Activated naive CD4-positive, alpha-beta T cell treated with anti-CD3 and anti-CD28 coated beads, Interleukin-2, amount 50 U/mL, for 72 hours (primary cell): ENCODE results near the gene SLC26A3. TPM values are rescaled to one million over a fixed set of nuclear protein-coding genes. Genes with fewer than 3 reads are reported as not detected.

ENCODE experiments used
- ATAC-seq, 2 donors: fragments of 150-1000 bp; cut with Tn5 transposase; 2 replicates each; pipeline ENCODE4 v1.10.0; 2021; ENCODE audit warnings: mild to moderate bottlenecking in 2 of 2, moderate library complexity in 2 of 2
- DNase-seq, 2 donors: peaks; one replicate each; pipeline ENCODE4 v3.0.0; 2021 to 2022; ENCODE audit warnings: low spot score in 2 of 2
- H3K27ac Mint-ChIP-seq, 2 donors: one replicate each; pipeline ENCODE4 v1.8.0; 2022; ENCODE audit warnings: mild to moderate bottlenecking in 2 of 2, mixed read lengths in 2 of 2
- H3K36me3 Mint-ChIP-seq, 2 donors: one replicate each; pipeline ENCODE4 v1.8.0; 2022; ENCODE audit warnings: mixed read lengths in 2 of 2
- H3K9me3 Mint-ChIP-seq, 2 donors: one replicate each; pipeline ENCODE4 v1.8.0; 2022; ENCODE audit warnings: mixed read lengths in 2 of 2
- total RNA-seq, 2 donors: library from RNA; stranded (reverse); gene quantifications; one replicate each; pipeline ENCODE4 v1.2.3, GENCODE V29; 2022

The SLC26A3 gene
- total RNA-seq, 2 donors from 2014 or later = not detected

DNA sequence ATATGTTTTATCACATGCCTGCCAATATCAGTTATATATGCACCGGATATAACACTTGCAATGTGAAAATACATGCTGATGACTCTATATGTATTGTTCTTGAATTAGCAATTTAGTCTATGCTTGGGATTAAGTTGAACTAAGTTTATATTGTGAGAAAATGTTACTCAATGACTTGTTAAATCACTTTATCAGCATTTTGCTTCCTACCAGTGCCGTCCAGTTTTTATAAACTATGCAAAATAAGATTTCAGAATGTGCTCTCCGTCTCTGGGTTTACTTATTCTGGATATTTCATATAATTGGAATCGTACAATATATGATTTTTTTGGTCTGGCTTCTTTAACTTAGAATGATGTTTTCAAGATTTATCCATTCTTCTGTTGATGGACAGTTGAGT lies 25.5 kb upstream of the SLC26A3 start:
- Mint-ChIP-seq H3K9me3 (peaks cover 4 to 13% of the 10 kb centered on the region in 2 donors), H3K36me3 (peaks cover 7 to 8% of the 10 kb centered on the region in 2 donors), H3K27ac (no peak overlapping the region)
- DNase-seq (no peak), ATAC-seq (no peak)

DNA sequence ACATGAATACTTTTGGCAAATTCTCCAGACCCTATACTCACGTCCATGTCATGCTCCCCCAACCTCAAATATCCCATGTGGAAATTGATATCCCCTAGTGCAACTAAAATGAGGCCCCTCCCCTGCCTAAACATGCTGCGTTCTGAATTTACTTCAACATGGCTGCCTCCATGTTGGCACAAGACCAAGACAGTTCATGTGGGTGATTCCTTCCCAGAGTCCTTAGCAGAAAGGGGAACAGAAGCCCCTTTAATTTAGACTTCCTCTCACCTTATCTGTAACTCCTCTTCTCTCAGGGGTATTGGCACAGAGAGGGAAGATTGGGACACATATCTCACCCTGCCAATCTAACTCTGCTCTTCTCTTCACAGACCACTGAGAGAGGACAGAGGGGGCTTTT lies 24.5 kb upstream of the SLC26A3 start:
- Mint-ChIP-seq H3K36me3 (peaks cover 7 to 8% of the 10 kb centered on the region in 2 donors), H3K27ac (no peak overlapping the region), H3K9me3 (peaks cover 4 to 13% of the 10 kb centered on the region in 2 donors)
- ATAC-seq = no peak
- no peak for DNase-seq

DNA sequence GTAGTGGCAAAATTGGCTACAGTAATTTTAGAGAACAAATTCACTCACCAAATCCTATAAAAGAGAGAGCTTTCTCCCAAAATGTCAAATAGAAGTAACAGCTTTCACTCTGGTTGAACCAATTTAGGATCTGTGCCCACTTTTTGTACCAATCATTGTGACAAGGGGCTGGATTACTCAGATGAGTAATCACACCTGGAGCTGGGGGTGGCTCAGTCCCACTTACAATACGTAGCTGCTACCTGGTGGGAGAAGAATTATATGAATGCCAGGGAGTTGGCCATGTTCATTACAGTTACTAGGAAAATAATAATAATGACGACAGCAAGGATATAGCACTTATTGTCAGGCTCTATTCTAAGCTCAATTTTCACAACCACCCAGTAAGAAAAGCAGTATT lies 23.4 kb upstream of the SLC26A3 start:
- H3K36me3 Mint-ChIP-seq = peaks cover 5 to 7% of the 10 kb centered on the region in 2 donors
- DNase-seq (no peak), ATAC-seq (no peak)
- no peak overlapping the region for H3K27ac Mint-ChIP-seq
- H3K9me3 Mint-ChIP-seq = peaks cover 4 to 10% of the 10 kb centered on the region in 2 donors

GRCh38 chr7:107824858-107825257 lies 21.8 kb upstream of the SLC26A3 start:
- no peak for DNase-seq
- no peak for ATAC-seq
- Mint-ChIP-seq H3K36me3 (peaks cover 4 to 7% of the 10 kb centered on the region in 2 donors), H3K9me3 (peaks cover 4 to 8% of the 10 kb centered on the region in 2 donors), H3K27ac (no peak overlapping the region)

- Mint-ChIP-seq H3K27ac (no peak overlapping the region), H3K9me3 (no peaks in the 10 kb centered on the region)
Measured at GRCh38 chr7:107818622-107819021, 15.6 kb upstream of the SLC26A3 start.

DNA sequence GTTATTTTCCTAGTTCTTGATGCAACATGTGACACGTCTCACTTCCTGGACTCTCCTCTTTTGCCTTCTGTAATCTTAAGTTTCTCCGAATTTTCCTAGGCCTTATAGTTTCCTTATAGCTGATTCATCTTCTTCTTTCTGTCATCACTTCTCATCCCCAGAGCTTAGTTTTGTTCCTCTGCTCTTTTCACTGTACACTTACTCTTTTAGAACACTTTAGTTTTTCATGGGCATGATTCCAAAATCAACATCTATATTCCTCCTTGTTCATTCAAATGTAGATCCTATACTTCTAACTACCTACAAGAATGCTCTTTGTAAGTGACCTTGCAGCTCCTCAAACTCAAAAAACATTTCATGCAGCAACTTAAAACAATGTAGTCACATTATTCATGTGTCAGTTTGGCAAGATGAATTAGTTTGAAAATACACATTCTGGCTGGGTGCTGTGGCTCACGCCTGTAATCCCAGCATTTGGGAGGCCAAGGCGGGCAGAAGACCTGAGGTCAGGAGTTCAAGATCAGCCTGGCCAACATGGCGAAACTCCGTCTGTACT lies 13.1 kb upstream of the SLC26A3 start:
- H3K9me3 Mint-ChIP-seq = no peaks in the 10 kb centered on the region
- no peak for DNase-seq
- H3K36me3 Mint-ChIP-seq = no peaks in the 10 kb centered on the region
- peak in 1 of 2 donors; percentile 19 for ATAC-seq
- peak overlapping the region; percentile 33 to 88 for H3K27ac Mint-ChIP-seq

More at GRCh38 chr7:107818622-107819021, 15.6 kb upstream of the SLC26A3 start:
- H3K36me3 Mint-ChIP-seq = no peaks in the 10 kb centered on the region
- DNase-seq = no peak
- no peak for ATAC-seq

GRCh38 chr7:107815254-107815882 lies 12.3 kb upstream of the SLC26A3 start:
- H3K36me3 Mint-ChIP-seq = no peaks in the 10 kb centered on the region
- no peaks in the 10 kb centered on the region for H3K9me3 Mint-ChIP-seq
- DNase-seq (peak in 1 of 2 donors; percentile 25), ATAC-seq (peak; percentile 85 to 89)
- H3K27ac Mint-ChIP-seq = peak overlapping the region; percentile 66 to 88

GRCh38 chr7:107813524-107813923 lies 10.5 kb upstream of the SLC26A3 start:
- peak overlapping the region; percentile 31 to 68 for H3K27ac Mint-ChIP-seq
- H3K36me3 Mint-ChIP-seq = no peaks in the 10 kb centered on the region
- no peaks in the 10 kb centered on the region for H3K9me3 Mint-ChIP-seq
- ATAC-seq (peak; percentile 79 to 81), DNase-seq (peak in 1 of 2 donors; percentile 51)

- DNase-seq = no peak
- no peak for ATAC-seq
- no peaks in the 10 kb centered on the region for H3K36me3 Mint-ChIP-seq
- no peak overlapping the region for H3K27ac Mint-ChIP-seq
- H3K9me3 Mint-ChIP-seq = no peaks in the 10 kb centered on the region
Measured at GRCh38 chr7:107811934-107812333, 8.9 kb upstream of the SLC26A3 start.

DNA sequence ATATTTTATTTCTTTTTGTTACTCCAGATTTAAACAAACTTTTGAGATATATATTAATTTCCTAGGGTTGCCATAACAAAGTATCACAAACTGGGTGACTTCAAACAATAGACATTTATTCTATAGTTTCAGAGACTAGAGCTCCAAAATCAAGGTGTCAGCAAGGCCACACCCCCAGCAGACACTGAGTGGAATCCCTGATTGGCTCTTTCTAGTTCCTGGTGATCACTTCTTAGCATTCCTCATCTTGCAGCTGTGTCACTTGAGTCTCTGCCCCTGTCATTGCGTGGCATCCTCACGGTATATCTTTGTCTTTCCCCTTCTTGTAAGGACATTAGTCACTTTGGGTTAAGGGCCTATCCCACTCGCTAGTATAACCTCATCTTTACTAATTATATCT lies 7.6 kb upstream of the SLC26A3 start:
- H3K36me3 Mint-ChIP-seq = no peaks in the 10 kb centered on the region
- H3K9me3 Mint-ChIP-seq = no peaks in the 10 kb centered on the region
- no peak for DNase-seq
- H3K27ac Mint-ChIP-seq = no peak overlapping the region
- no peak for ATAC-seq

- H3K27ac Mint-ChIP-seq = no peak overlapping the region
- ATAC-seq (no peak), DNase-seq (no peak)
- no peaks in the 10 kb centered on the region for H3K36me3 Mint-ChIP-seq
- H3K9me3 Mint-ChIP-seq = no peaks in the 10 kb centered on the region
Measured at GRCh38 chr7:107809179-107809578, 6.2 kb upstream of the SLC26A3 start.

- no peak for DNase-seq
- Mint-ChIP-seq H3K27ac (no peak overlapping the region), H3K36me3 (no peaks in the 10 kb centered on the region), H3K9me3 (no peaks in the 10 kb centered on the region)
- no peak for ATAC-seq
Measured at GRCh38 chr7:107799647-107800264, 3.3 kb downstream of the SLC26A3 start.

GRCh38 chr7:107792364-107792763 lies 10.7 kb downstream of the SLC26A3 start:
- no peaks in the 10 kb centered on the region for H3K36me3 Mint-ChIP-seq
- H3K9me3 Mint-ChIP-seq = no peaks in the 10 kb centered on the region
- H3K27ac Mint-ChIP-seq = no peak overlapping the region
- ATAC-seq = no peak
- no peak for DNase-seq

DNA sequence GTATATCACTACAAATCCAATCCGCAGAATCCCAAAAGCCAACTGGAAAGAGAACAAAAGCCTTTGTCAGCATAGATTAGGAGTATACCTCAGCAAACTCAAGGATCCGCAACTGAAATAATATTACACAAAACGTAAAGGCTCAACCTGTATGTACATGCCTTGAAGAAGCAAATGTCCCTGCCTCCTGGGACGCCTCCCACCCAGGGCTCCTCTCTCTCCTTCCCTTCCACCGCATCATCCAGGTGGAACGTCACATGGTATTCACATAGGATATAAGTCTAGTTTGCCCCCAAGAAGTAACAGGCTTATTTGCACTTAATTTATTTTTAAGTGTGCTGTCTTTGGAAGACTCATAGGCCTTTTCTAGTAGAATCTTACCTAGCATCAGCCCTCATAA lies 13.4 kb downstream of the SLC26A3 start:
- no peak for ATAC-seq
- H3K27ac Mint-ChIP-seq = no peak overlapping the region
- no peaks in the 10 kb centered on the region for H3K36me3 Mint-ChIP-seq
- DNase-seq = no peak
- H3K9me3 Mint-ChIP-seq = no peaks in the 10 kb centered on the region

- DNase-seq (no peak), ATAC-seq (no peak)
- H3K36me3 Mint-ChIP-seq = no peaks in the 10 kb centered on the region
- H3K9me3 Mint-ChIP-seq = no peaks in the 10 kb centered on the region
- no peak overlapping the region for H3K27ac Mint-ChIP-seq
Measured at GRCh38 chr7:107788662-107789061, 14.4 kb downstream of the SLC26A3 start.

- H3K9me3 Mint-ChIP-seq = no peaks in the 10 kb centered on the region
- DNase-seq = no peak
- H3K36me3 Mint-ChIP-seq = no peaks in the 10 kb centered on the region
- ATAC-seq = no peak
- no peak overlapping the region for H3K27ac Mint-ChIP-seq
Measured at GRCh38 chr7:107788216-107788615, 14.8 kb downstream of the SLC26A3 start.

- no peak overlapping the region for H3K27ac Mint-ChIP-seq
- no peaks in the 10 kb centered on the region for H3K36me3 Mint-ChIP-seq
- ATAC-seq (no peak), DNase-seq (no peak)
- H3K9me3 Mint-ChIP-seq = no peaks in the 10 kb centered on the region
Measured at GRCh38 chr7:107785926-107786325, 17.1 kb downstream of the SLC26A3 start.

- DNase-seq (no peak), ATAC-seq (peak in 1 of 2 donors; percentile 91)
- Mint-ChIP-seq H3K27ac (no peak overlapping the region), H3K36me3 (no peaks in the 10 kb centered on the region), H3K9me3 (no peaks in the 10 kb centered on the region)
Measured at GRCh38 chr7:107785170-107785569, 17.9 kb downstream of the SLC26A3 start.
